NCI-H1436 (cell line): ENCODE data around the gene OR51F2.
"Not testable (repeated sequence)": the region's sequence is repeated elsewhere in the genome, so short reads cannot be mapped to it uniquely, and the experiment has no call there.

Experiments used
- DNase-seq: peaks from one replicate; lab custom pipeline; 2025; lab: John Stamatoyannopoulos, UW

OR51F2 gene, protein sequence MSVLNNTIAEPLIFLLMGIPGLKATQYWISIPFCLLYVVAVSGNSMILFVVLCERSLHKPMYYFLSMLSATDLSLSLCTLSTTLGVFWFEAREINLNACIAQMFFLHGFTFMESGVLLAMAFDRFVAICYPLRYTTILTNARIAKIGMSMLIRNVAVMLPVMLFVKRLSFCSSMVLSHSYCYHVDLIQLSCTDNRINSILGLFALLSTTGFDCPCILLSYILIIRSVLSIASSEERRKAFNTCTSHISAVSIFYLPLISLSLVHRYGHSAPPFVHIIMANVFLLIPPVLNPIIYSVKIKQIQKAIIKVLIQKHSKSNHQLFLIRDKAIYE

DNA sequence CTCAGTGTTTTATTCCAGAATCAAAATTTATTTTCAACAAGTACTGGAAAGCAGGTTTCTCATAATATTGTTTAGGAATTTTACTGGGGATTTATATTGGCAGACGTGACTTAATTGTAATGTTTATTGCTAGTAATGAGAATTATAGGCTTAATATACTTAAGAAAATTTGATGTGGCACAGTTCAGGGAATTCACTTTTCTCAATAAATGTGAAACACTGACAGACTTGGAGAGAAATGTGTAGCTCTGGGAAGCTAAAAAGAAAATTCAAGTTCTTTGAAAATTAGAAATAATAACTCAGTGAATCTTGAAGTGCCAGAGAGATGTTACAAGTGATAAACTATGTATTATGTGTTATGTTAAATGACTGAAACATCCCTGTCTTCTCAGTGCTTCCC, at the start of gene OR51F2:
Gene OR51F2 (plus strand): TSS at position 301 of the 400 bp plus-strand sequence. CDS start 101 bp downstream, outside the sequence.
- no peak for DNase-seq

DNA sequence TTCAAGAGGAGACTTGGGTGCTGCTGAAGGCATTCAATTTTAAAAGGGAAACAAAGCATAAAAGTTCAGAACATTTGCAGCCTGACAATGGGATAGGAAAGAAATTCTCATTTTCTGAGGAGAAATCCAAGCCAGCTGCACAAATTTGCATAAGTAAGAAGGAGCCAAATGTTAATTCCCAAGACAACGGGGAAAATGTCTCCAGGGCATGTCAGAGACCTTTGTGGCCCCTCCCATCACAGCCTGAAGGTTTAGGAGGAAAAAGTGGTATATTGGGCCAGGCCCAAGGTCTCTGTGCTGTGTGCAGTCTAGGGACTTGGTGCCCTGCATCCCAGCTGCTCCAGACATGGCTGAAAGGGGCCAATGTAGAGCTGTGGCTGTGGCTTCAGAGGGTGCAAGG, 38.7 kb upstream of the OR51F2 start:
- no peak for DNase-seq

DNA sequence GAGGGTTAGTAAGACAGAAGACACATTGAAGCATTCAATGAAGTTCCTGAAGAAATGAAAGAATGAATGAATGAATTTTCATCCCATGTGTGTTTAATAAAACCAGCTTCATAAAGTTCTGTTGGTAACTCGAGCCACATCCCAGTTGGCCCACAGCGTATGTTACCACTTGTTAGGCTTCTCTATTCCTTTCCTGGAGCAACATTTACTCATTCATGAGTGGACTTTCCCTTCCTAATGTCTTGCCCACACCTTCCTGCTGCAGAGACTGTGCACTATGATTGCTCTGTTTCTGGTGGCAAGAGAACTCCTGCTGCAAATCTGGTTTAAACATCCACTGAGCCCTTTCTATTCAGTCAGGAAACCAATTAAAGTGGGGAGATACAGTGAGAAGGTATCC, 23.9 kb upstream of the OR51F2 start:
- no peak for DNase-seq

DNA sequence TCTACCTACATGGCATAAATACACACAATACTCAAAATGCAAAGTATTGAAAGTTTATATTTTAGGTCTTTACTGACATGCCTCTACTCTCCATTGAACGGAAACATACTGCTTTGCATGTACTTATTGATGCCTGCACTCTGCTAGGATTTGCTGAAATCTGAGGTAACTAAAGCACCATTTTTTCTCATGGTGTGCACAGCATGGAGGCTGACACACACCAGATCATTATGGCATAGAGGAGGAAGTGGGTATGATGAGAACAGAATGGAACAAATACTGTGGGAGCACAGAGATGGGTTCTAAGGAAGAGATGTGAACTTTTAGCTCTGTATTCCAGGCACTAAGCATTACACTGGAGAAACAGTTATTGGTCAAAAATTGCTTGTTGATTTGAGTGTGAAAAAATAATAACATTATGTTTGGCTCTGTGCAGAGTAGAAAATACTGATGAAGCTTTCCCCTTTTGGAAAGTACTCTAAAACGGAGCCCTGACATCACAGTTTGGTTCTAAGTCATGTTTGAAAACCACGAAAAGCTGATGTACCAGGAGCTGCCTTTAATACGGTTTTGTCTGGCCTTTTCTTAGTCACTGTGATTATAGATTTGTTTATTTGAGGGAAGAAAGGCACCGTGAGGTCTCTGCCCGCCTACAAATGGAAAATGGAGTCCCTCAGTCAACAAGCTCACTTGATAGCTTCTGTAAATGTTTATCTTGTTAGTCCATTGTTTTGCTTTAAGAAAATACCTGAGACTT, 22.5 kb upstream of the OR51F2 start:
- no peak for DNase-seq

DNA sequence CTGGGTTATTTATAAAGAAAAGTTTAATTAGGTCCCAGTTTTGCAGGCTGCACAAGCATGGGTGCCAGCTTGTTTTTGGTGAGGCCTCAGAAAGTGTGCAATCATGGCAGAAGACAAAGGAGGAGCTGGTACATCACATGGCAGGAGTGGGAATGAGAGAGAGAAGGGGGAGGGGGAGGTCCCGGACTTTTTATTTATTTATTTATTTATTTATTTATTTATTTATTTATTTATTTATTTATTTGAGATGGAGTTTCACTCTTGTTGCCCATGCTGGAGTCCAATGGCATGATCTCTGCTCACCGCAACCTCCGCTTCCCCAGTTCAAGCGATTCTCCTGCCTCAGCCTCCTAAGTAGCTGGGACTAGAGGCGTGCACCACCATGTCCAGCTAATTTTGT, 19.8 kb upstream of the OR51F2 start:
- not testable (repeated sequence) for DNase-seq

DNA sequence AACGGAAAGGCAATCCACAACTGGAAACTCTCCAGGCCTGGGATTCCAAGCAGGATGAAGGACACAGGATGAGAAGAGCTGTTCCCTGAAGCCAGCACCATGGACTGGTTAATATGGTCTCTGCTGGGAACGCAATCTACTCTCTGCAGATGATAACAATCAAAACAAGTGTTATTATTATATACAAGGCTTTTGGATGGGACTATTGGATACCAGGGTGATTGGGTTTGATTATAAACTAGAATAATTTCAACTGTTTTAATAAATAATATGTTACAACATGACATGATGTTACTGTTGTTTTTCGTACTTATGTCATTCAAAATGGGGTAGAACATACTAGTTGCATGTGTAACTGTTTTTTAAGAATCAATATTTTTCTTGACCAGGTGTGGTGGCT, 16.8 kb upstream of the OR51F2 start, which contains the start of gene OR52R1:
Gene OR52R1 (minus strand): TSS at position 101 of the 400 bp plus-strand sequence. CDS start 0 bp downstream, at position 101.
- no peak for DNase-seq

DNA sequence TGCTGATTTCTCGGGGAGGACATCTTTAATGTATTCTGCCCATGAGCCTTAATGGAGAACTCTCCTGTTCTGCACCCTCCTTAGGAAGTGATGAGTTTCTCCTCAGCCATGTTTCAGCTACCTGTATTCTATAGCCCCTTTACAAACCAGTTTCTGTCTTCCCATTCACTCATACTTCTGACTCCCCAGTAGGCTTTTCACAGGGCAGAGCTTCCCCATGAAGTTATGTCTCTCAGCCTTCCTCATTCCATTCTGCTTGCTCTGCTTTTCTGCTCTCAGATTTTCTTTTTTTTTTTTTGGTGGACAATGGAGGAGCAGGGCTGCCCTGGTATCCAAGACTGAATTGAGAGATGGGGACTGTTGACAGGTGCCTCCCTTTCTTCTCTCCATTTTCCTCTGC, 12.6 kb upstream of the OR51F2 start:
- no peak for DNase-seq

DNA sequence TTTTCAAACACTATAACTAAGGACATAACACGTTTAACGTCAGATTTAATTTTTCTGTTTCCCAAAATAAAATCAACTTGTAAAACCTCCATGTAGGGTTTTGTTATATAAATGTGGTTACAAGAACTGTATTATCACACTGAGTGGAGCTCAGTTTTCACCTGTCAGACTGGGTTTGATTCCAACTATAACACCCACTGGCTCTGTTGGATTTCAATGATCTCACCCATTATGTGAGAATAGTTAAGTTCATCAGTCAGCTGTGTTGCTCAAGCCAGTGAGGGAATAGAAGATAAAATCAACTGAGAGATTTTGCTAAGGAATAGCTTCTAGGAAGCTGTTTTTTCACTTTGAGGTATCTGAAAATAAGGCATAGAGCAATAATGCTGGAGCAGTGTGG, 11.9 kb upstream of the OR51F2 start:
- no peak for DNase-seq

DNA sequence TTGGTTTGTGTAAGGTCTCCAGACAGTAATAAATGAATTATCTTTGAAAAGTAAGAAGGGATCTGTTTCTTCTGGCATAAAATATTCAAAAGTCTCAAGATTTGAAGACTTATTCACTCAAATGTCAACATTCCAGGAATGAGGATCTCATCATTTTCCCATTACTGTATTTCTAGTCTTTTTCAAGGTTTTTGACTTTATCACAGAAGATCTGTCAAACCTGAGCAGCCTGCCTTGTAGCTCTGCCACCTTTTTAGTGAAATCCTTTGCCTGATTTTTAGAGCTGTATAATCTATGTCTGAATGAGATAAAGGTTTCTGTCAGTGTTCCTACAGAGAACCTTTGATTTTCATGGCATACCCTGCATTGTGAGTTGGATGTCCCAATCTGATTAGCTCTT, 4.0 kb downstream of the OR51F2 start:
- DNase-seq = no peak

DNA sequence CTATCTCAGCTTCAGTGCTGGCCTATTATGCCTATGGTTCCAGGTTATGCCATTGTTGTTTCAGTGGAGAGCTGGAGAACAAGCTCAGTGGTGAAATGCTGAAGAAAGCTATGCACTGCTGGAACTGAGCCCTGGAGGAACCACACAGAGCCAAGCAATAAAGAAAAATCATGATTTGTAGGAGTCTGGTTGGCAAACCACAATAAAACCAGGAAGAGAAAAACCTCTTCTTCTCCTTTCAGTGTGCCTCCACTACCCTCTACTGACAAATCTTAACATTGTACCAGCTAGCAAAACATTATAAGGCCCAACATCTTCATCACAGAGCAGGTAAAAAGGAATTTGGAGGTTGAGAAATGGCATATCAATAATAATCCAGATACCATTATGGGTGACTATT, 5.3 kb downstream of the OR51F2 start:
- DNase-seq = peak; percentile 8

DNA sequence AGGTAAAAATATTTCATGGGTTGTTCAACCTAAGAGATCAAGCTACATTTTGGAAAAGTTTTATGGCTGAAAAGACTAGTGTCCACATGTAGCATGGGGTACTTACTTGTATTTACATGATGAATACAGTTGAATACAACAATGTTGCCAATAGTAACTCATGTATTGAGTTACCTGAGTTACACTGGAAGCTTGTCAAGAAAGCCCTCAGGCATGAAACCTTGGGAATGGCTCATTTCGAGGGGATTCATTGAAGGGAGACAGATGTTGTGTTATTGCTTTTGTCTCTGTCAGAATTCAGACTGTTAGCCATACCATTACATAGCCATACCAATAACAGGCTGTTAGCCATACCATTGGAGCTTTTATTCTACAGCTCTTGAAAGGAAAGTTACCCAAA, 9.2 kb downstream of the OR51F2 start:
- DNase-seq = no peak

DNA sequence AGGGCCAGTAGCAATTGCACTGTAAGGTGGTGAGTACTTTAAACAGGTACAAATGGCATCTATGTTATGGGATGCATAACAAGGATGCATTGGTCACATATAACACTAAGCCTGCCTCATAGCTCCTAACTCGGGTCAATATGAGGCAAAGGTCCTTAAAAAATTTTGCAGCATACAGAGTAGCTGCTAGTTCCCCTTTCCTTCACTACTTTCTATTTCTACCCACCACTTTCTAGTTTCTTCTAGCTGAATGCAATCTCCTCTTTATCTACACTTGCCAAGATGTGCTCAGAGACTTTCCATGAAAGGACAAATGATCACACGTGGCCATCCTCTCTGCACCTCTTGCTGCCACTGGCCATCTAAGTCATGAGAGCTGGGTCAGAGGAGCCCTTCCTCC, 9.8 kb downstream of the OR51F2 start:
- no peak for DNase-seq

DNA sequence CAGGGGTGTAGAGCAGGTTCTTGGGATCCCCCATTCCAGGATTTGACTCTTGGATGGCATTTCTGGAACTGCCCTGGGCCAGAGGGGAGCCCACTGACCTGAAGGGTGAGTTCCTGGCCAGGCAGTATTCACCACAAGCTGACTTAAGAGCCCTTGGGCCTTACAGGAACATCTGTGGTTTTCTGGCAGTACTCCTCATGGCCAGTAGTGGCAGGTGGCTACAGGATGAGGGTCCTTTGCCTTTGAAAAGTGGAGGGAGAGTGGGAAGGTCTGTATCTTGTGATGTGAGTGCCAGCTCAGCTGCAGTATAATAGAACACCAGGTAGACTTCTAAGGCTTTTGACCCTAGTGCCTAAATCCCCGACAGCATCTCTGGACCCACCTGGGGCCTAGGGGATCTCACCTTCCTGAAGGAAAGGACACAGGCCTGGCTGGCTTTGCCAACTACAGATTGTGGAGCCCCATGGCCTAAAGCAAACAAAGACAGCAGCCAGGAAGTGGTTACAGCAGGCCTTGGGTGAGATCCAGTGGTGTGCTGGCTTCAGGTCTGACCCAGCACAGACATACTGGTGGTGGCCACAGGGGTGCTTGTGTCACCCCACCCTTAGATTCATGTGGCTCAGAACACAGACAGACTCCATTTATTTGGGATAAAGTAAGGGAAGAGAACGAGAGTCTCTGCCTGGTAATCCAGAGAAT, 18.9 kb downstream of the OR51F2 start:
- no peak for DNase-seq

DNA sequence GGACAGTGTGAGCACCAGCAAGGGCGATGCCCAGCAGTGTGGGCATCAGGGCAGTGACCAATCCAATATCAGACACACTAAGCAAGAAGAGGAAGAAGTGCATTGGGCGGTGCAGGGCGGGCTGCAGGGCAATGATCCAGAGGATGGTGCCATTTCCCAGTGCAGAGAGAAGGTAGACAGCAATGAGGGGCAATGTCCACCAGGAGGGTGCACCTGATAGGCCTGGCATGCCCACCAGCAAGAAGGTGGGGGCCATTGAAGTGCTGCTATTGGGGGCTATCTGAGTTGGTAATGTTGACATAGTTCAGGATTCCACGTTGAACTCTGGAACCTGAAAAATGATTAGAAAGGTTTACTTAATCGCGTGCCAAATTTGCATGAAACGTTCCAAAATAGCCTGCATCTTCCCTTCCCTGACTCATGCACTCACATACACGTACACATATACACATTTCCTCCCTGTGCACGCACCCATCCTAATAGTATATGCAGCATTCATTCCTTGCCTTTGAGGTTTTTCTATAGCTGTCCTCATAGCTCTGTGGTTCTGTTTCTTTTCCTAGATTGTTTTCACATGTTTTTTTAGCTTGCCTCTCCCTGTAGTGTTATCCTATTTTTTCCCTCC, 27.9 kb downstream of the OR51F2 start, which contains the start of gene OR51S1:
Gene OR51S1 (minus strand): TSS at position 301 of the 625 bp plus-strand sequence. CDS start 0 bp downstream, at position 301.
- DNase-seq = no peak

DNA sequence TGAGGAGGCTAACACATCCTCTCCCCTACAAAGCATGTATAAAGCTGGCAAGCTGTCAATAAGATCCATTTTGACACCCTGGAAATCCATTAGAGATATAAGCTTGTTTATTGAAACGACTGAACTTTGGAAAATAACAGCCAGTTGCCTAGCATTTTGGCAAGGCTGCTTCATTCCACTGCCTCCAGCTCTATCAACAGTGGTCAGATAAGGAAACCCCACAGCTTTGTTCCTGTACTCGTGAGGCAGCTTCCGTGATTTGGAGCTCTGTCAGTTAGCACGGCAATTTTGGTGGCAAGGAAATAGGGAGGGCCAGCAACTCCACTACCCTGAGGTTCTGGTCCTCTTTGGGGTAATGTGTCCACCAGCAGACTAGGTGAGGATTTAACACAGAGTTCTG, 29.9 kb downstream of the OR51F2 start:
- no peak for DNase-seq

DNA sequence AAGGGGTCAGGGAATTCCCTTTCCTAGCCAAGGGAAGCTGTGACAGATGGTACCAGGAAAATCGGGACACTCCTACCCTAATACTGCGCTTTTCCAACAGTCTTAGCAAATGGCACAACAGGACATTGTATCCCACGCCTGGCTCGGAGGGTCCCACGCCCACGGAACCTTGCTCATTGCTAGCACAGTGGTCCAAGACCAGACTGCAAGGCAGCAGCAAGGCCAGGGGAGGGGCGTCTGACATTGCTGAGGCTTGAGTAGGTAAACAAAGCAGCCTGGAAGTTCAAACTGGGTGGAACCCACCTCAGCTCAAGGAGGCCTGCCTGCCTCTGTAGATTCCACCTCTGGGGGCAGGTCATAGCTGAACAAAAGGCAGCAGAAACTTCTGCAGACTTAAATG, 33.2 kb downstream of the OR51F2 start:
- DNase-seq = not testable (repeated sequence)

DNA sequence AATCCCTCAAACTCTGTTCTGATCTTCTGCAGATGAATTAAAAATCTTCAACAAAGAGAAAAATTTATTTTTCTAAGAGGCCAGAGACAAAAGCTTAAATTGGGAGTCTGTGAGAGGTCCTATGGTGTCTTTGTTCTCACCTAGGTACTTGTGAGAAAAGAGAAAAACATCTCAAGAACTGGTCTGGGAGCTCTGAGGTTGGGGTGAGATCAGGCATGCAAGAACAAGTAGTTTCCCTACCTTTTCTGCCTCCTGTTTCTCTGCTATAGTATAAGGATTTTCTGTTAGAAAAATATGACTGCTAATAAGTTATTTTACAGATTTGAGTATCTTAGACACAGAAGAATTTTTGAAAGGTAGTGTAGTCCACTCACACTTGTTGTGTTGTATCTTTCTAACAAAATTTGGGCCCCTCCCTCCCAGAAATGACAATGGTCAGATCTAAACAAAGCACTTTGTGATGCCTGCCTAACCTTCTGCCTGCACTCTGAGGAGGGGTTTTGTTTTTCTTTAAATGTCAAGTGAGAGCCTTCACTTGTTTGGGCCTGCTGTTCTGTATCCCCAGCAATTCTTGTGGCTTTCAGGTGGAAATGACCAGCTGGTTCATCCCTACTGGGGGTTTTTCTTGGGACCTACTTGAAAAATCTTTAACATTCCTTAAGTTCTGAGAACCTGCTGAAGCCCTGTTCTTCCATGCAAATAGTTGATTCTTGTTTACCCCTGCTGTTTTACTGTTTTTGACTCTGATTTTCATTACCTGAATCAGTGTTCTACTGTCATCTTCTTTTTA, 41.5 kb downstream of the OR51F2 start:
- DNase-seq = no peak

DNA sequence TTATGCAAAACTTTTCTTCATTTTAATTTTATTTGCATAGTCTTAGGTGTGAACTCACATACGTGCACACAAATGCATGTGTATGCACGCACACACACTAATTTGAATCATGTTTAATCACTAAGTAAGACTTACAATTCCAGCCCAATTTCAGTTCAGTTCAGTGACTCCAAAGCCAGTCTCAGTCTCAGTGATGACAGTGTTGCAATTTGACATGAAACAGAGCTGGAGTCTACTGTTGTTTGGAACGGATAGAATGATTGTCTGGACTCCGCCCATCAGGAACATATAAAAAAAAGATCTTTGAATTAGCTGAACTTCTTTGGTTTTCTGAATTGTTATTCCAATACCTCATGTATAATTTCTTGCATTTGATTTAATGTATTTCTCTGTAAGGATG, 42.8 kb downstream of the OR51F2 start:
- DNase-seq = no peak

DNA sequence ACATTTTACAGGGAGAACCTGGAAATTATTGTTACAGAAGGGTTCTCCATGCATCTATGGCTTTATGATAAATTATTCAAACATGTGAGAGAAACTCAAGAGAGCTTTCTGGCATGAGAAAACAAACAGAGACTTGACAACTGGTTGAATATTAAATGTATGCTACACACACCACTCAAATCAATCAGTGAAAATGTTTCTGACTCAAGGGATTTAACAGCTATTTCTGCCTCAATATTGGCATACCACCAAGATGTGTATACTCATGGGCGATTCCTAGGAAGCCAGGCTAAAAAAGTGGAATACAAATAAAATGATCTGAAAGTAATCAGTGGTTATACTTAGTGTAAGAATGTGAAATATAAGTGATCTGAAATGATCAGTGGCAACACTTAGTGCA, 44.7 kb downstream of the OR51F2 start:
- DNase-seq = no peak
